IMR-90 (cell line): Measurements from ENCODE around the gene PRR13. TPM values are rescaled to one million over a fixed set of nuclear protein-coding genes. Genes with fewer than 3 reads are reported as not detected.
"Not testable (repeated sequence)": the region's sequence is repeated elsewhere in the genome, so short reads cannot be mapped to it uniquely, and the experiment has no call there.

ENCODE experiments used
- ATAC-seq: fragments of 200-7000 bp; cut with Tn5 transposase; 2 replicates; pipeline ENCODE4 v1.9.1; 2020; ENCODE audit warnings: low read depth, mild to moderate bottlenecking, moderate library complexity
- BruUV-seq: library from RNA; stranded (reverse); fragments of 400-500 nt; replicated peaks from 2 replicates; lab custom pipeline; 2021; lab: Mats Ljungman, UMichigan
- CTCF ChIA-PET: fragments of 300-600 bp; formaldehyde crosslinking; extraction: SDS; loops from one replicate; lab custom pipeline; 2021; ENCODE audit warnings: antibody characterized with exemption; lab: Yijun Ruan, JAX
- POLR2A ChIA-PET: fragments of 300-600 bp; sonication (Branson Sonifier 250); formaldehyde crosslinking; loops from one replicate; lab custom pipeline; 2022; ENCODE audit warnings: antibody characterized with exemption; ENCODE audit not compliant: unreplicated experiment; lab: Charles Lee
- DNase-seq: peaks from one replicate; pipeline ENCODE4 v3.0.0; 2013
- H2AFZ ChIP-seq: replicated peaks from 2 replicates; pipeline ENCODE3; 2013; ENCODE audit warnings: low read length, mild to moderate bottlenecking; ENCODE audit not compliant: poor library complexity
- H2AK5ac ChIP-seq: 2 replicates; pipeline ENCODE4 v1.6.1; 2013; ENCODE audit warnings: low read depth, low read length, inconsistent platforms
- H2AK9ac ChIP-seq: replicated peaks from 2 replicates; pipeline ENCODE3; 2013; ENCODE audit warnings: mild to moderate bottlenecking, low read depth, low read length, moderate library complexity; ENCODE audit not compliant: poor library complexity
- H2BK120ac ChIP-seq: 2 replicates; pipeline ENCODE4 v1.6.1; 2013; ENCODE audit warnings: low read depth, low read length, inconsistent platforms
- H2BK15ac ChIP-seq: 3 replicates; pipeline ENCODE4 v1.6.1; 2013; ENCODE audit warnings: low read depth, low read length, inconsistent platforms
- H2BK20ac ChIP-seq: 2 replicates; pipeline ENCODE4 v1.6.1; 2013; ENCODE audit warnings: low read depth, mild to moderate bottlenecking, inconsistent platforms, low read length, moderate library complexity
- H2BK5ac ChIP-seq: 2 replicates; pipeline ENCODE4 v1.6.1; 2013; ENCODE audit warnings: mild to moderate bottlenecking, low read depth, low read length, inconsistent platforms; ENCODE audit not compliant: poor library complexity, severe bottlenecking
- H3K14ac ChIP-seq: replicated peaks from 2 replicates; pipeline ENCODE4 v1.6.1; 2013; ENCODE audit warnings: low read depth, low read length, inconsistent platforms
- H3K18ac ChIP-seq: 2 replicates; pipeline ENCODE4 v1.6.1; 2013; ENCODE audit warnings: low read depth, low read length, control low read depth
- H3K23ac ChIP-seq: 2 replicates; pipeline ENCODE4 v1.6.1; 2013; ENCODE audit warnings: low read depth, low read length, inconsistent platforms
- H3K27ac ChIP-seq: 2 replicates; pipeline ENCODE4 v1.5.1; 2013; ENCODE audit warnings: mild to moderate bottlenecking, control low read depth, low read length; ENCODE audit not compliant: insufficient read depth
- H3K27me3 ChIP-seq: 2 replicates; pipeline ENCODE4 v1.6.1; 2013; ENCODE audit warnings: low read length; ENCODE audit not compliant: control insufficient read depth, insufficient read depth
- H3K36me3 ChIP-seq: 2 replicates; pipeline ENCODE4 v1.6.1; 2013; ENCODE audit warnings: low read length, mixed read lengths; ENCODE audit not compliant: control insufficient read depth, insufficient read depth
- H3K4ac ChIP-seq: 2 replicates; pipeline ENCODE4 v1.6.1; 2013; ENCODE audit warnings: low read depth, low read length, inconsistent platforms
- H3K4me1 ChIP-seq: 2 replicates; pipeline ENCODE4 v1.6.1; 2013; ENCODE audit warnings: low read length, mixed read lengths; ENCODE audit not compliant: control insufficient read depth, insufficient read depth
- H3K4me2 ChIP-seq: 2 replicates; pipeline ENCODE4 v1.6.1; 2013; ENCODE audit warnings: low read depth, mild to moderate bottlenecking, control low read depth, low read length, moderate library complexity
- H3K4me3 ChIP-seq: 2 replicates; pipeline ENCODE4 v1.5.1; 2013; ENCODE audit warnings: low read depth, mild to moderate bottlenecking, control low read depth, low read length, moderate library complexity; ENCODE audit not compliant: insufficient read depth
- H3K56ac ChIP-seq: 2 replicates; pipeline ENCODE4 v1.6.1; 2013; ENCODE audit warnings: low read length, inconsistent platforms; ENCODE audit not compliant: insufficient read depth; ENCODE audit errors: extremely low read depth
- H3K79me1 ChIP-seq, 2 experiments: 2 replicates each; pipeline ENCODE4 v1.6.1; 2013; ENCODE audit warnings: low read length in 2 of 2, inconsistent platforms in 1 of 2, low read depth in 1 of 2
- H3K9ac ChIP-seq: 2 replicates; pipeline ENCODE4 v1.6.1; 2013; ENCODE audit warnings: low read depth, low read length, control low read depth
- H3K9me1 ChIP-seq: 2 replicates; pipeline ENCODE4 v1.6.1; 2013; ENCODE audit warnings: low read length, inconsistent platforms; ENCODE audit not compliant: insufficient read depth
- H3K9me3 ChIP-seq: 2 replicates; pipeline ENCODE4 v1.6.1; 2013; ENCODE audit warnings: low read length; ENCODE audit not compliant: control insufficient read depth, insufficient read depth
- H4K20me1 ChIP-seq: 2 replicates; pipeline ENCODE4 v1.6.1; 2013; ENCODE audit warnings: low read length, inconsistent platforms; ENCODE audit not compliant: insufficient read depth
- H4K5ac ChIP-seq: 2 replicates; pipeline ENCODE4 v1.6.1; 2013; ENCODE audit warnings: mild to moderate bottlenecking, low read depth, low read length, control low read depth
- H4K8ac ChIP-seq, 2 experiments: 2 replicates each; pipeline ENCODE4 v1.6.1; 2013; ENCODE audit warnings: low read depth in 2 of 2, low read length in 2 of 2, control low read depth in 1 of 2, inconsistent platforms in 1 of 2
- H4K91ac ChIP-seq: 2 replicates; pipeline ENCODE4 v1.6.1; 2013; ENCODE audit warnings: low read depth, low read length, inconsistent platforms; ENCODE audit not compliant: insufficient read depth
- WGBS, 2 experiments: methylation state at CpG; one replicate each; pipeline versions ENCODE4 v1.1.5 to v1.1.7; 2013; ENCODE audit warnings: missing lambda C conversion rate in 2 of 2; ENCODE audit not compliant: insufficient read length in 1 of 2; ENCODE audit errors: extremely low coverage in 2 of 2; 5-methylcytosine and 5-hydroxymethylcytosine counted together
- dilution Hi-C: fragments of 300-500 bp; cut with HindIII; formaldehyde crosslinking; loops from one replicate; pipeline ENCODE4 v1.14.3; 2018; ENCODE audit warnings: low sequenced_read_pairs; ENCODE audit not compliant: unreplicated experiment
- in situ Hi-C: fragments of 300-500 bp; cut with MboI; formaldehyde crosslinking; loops from 3 replicates; pipeline ENCODE4 v1.14.3; 2019; ENCODE audit warnings: low sequenced_read_pairs, inconsistent platforms, mixed read lengths
- intact Hi-C: fragments of 100-400 bp; cut with micrococcal nuclease; formaldehyde crosslinking; loops from 2 replicates; pipeline ENCODE4 v1.10.0; 2022
- polyA plus RNA-seq, 3 experiments: library from polyadenylated mRNA; depleted of rRNA; stranded (reverse); fragments of >200 nt; gene quantifications; 2 replicates each; pipeline ENCODE4 v1.2.3, GENCODE V29; 2012; ENCODE audit warnings: low replicate concordance in 1 of 3
- total RNA-seq: library from RNA; depleted of rRNA; stranded (reverse); fragments of >200 nt; gene quantifications from 2 replicates; pipeline ENCODE4 v1.2.3, GENCODE V29; 2012

The PRR13 gene
- total and polyA plus RNA-seq, 2 of the 4 experiments (the other 2 are of a cell fraction), result 25.5 to 114 TPM

DNA sequence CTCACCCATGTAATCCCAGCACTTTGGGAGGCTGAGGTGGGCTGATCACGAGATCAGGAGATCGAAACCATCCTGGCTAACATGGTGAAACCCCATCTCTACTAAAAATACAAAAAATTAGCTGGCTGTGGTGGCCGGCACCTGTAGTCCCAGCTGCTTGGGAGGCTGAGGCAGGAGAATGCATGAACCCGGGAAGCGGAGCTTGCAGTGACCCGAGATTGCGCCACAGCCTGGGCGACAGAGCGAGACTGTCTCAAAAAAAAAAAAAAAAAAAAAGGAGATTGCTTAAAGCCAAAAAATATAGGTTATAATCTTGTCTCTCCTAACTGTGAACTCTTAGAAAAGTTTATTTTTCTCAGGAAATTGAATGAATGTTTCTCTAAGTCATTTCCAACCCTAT lies 6.2 kb upstream of the PRR13 start:
- H2BK20ac ChIP-seq, BruUV-seq, DNase-seq, CTCF ChIA-PET, H3K27ac ChIP-seq, H2BK120ac ChIP-seq, H3K23ac ChIP-seq, H4K5ac ChIP-seq, H4K8ac ChIP-seq, intact Hi-C loops, POLR2A ChIA-PET, H2AK9ac ChIP-seq, H2BK5ac ChIP-seq, H3K79me1 ChIP-seq, H3K4me2 ChIP-seq, H2AK5ac ChIP-seq, H3K9me1 ChIP-seq, H3K36me3 ChIP-seq, H3K9me3 ChIP-seq, H3K4me1 ChIP-seq, H2BK15ac ChIP-seq, H3K56ac ChIP-seq, H3K14ac ChIP-seq, in situ Hi-C loops, H3K4me3 ChIP-seq, H4K91ac ChIP-seq, H3K18ac ChIP-seq, H3K9ac ChIP-seq, ATAC-seq, H3K27me3 ChIP-seq, H2AFZ ChIP-seq, dilution Hi-C loops, H3K4ac ChIP-seq, H4K20me1 ChIP-seq: not testable (repeated sequence)
- WGBS, 2 experiments, result 100% methylated on average over 3 of the region's 9 CpGs; no CpG with 5 or more reads in 1 of the 2 experiments

DNA sequence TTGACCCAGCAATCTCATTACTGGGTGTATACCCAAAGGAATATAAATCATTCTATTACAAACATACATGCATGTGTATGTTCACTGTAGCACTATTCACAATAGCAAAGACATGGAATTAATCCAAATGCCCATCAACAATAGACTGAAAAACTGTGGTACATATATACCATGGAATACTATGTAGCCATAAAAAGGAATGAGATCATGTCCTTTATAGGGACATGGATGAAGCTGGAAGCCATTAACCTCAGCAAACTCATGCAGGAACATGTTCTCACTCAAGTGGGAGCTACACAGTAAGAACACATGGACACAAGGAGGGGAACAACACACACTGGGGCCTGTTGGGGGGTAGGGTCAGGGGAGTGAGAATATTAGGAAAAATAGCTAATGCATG lies 2.0 kb upstream of the PRR13 start:
- CTCF ChIA-PET, intact Hi-C loops: not testable (repeated sequence)
- H2AK5ac ChIP-seq, result 0 out of 2 replicates have a peak overlapping the region, but pooled peaks have one; percentile 10

More for the DNA sequence above, 2.0 kb upstream of the PRR13 start:
- in situ Hi-C loops, H3K14ac ChIP-seq, H2BK15ac ChIP-seq, H3K56ac ChIP-seq, H2BK5ac ChIP-seq, H3K4me1 ChIP-seq, H4K8ac ChIP-seq, H2AFZ ChIP-seq, BruUV-seq, H3K9me1 ChIP-seq, H3K4me2 ChIP-seq, H3K4ac ChIP-seq, DNase-seq, H3K9me3 ChIP-seq, H4K91ac ChIP-seq, H4K20me1 ChIP-seq, H3K9ac ChIP-seq, POLR2A ChIA-PET, dilution Hi-C loops, H2BK20ac ChIP-seq, H3K27ac ChIP-seq, H3K18ac ChIP-seq, H4K5ac ChIP-seq, H3K23ac ChIP-seq, H3K4me3 ChIP-seq, H2BK120ac ChIP-seq, H2AK9ac ChIP-seq, ATAC-seq, H3K27me3 ChIP-seq, H3K36me3 ChIP-seq: not testable (repeated sequence)
- peaks cover 14 to 25% of the 10 kb centered on the region in 2 experiments for H3K79me1 ChIP-seq
